K562 (cell line): ENCODE results near the gene ATP6V1G2. TPM values are rescaled to one million over a fixed set of nuclear protein-coding genes. Genes with fewer than 3 reads are reported as not detected.
A peak's percentile ranks its signal among the peaks of the same experiment; 100 is the strongest.

Experiments
- ATF7 ChIP-seq: fragments of 450-650 bp; IDR thresholded peaks from 2 replicates; pipeline ENCODE4 v1.7.1; 2014; ENCODE audit warnings: mild to moderate bottlenecking, moderate library complexity
- FOXK1 ChIP-seq: sonication (generic); formaldehyde crosslinking; IDR thresholded peaks from 2 replicates; pipeline ENCODE4 v1.8.0; 2022; ENCODE audit warnings: missing genetic modification reagents, mild to moderate bottlenecking, borderline replicate concordance
- IRF2 ChIP-seq: sonication (generic); formaldehyde crosslinking; IDR thresholded peaks from 2 replicates; pipeline ENCODE4 v1.8.1; 2022; ENCODE audit warnings: mild to moderate bottlenecking, missing genetic modification reagents
- LCOR ChIP-seq: sonication (generic); formaldehyde crosslinking; IDR thresholded peaks from 2 replicates; pipeline ENCODE4 v1.8.0; 2022; ENCODE audit warnings: mild to moderate bottlenecking, missing genetic modification reagents
- NCOR1 ChIP-seq: fragments of 450-650 bp; IDR thresholded peaks from 2 replicates; pipeline ENCODE4 v1.6.1; 2016; ENCODE audit warnings: mild to moderate bottlenecking, moderate library complexity
- STAT5B ChIP-seq: fragments of 250-450 bp; sonication (Bioruptor Pico); IDR thresholded peaks from 2 replicates; pipeline ENCODE4 v1.8.0; 2021; ENCODE audit warnings: mild to moderate bottlenecking, inconsistent platforms
- polyA plus RNA-seq, 8 experiments: library from polyadenylated mRNA; depleted of rRNA in 4 of 8; stranded (reverse) in 5 of 8; unstranded in 3 of 8; fragments of >200 nt; fragmentation: Nextera tagmentation in 2 of 8; fragmentation: Illumina TruSeq in 1 of 8; extraction: Ambion mirVana in 2 of 8; extraction: Trizol in 1 of 8; gene quantifications; 2 replicates each; pipeline versions ENCODE4 v1.2.1 to v1.2.3, GENCODE V29; 2011 to 2014; ENCODE audit warnings: inconsistent platforms in 1 of 8, missing spikeins in 1 of 8
- total RNA-seq, 7 experiments: library from RNA; depleted of rRNA in 6 of 7; stranded (reverse); fragments of >200 nt in 6 of 7; fragmentation: Illumina TruSeq in 2 of 7; extraction: Trizol in 2 of 7; gene quantifications; 2 replicates each; pipeline versions ENCODE4 v1.2.1 to v1.2.3, GENCODE V29; 2011 to 2021; ENCODE audit warnings: low replicate concordance in 1 of 7
- TF ChIP-seq, protein P1 (sequence below): fragments of 200-600 bp; sonication (generic); IDR thresholded peaks from one replicate; pipeline ENCODE4 v1.6.1; 2012; ENCODE audit warnings: mild to moderate bottlenecking, low read depth, low read length, inconsistent platforms
- TF ChIP-seq, protein P2 (sequence below): sonication (generic); formaldehyde crosslinking; IDR thresholded peaks from 2 replicates; pipeline ENCODE4 v1.8.0; 2023; ENCODE audit warnings: mild to moderate bottlenecking, missing genetic modification reagents
- TF ChIP-seq, protein P3 (sequence below): sonication (generic); formaldehyde crosslinking; IDR thresholded peaks from 2 replicates; pipeline ENCODE4 v1.8.0; 2022; ENCODE audit warnings: missing genetic modification reagents, mild to moderate bottlenecking, moderate library complexity, borderline replicate concordance
- TF ChIP-seq, protein P4 (sequence below): sonication (generic); formaldehyde crosslinking; IDR thresholded peaks from 2 replicates; pipeline ENCODE4 v1.9.0; 2022; ENCODE audit warnings: mild to moderate bottlenecking, missing genetic modification reagents

ATP6V1G2 gene
- total and polyA plus RNA-seq, 9 of the 15 experiments (the other 6 are each of a cell fraction or from before 2014, with no cell fraction given) = 0.14 to 1.5 (median 0.33) TPM

DNA sequence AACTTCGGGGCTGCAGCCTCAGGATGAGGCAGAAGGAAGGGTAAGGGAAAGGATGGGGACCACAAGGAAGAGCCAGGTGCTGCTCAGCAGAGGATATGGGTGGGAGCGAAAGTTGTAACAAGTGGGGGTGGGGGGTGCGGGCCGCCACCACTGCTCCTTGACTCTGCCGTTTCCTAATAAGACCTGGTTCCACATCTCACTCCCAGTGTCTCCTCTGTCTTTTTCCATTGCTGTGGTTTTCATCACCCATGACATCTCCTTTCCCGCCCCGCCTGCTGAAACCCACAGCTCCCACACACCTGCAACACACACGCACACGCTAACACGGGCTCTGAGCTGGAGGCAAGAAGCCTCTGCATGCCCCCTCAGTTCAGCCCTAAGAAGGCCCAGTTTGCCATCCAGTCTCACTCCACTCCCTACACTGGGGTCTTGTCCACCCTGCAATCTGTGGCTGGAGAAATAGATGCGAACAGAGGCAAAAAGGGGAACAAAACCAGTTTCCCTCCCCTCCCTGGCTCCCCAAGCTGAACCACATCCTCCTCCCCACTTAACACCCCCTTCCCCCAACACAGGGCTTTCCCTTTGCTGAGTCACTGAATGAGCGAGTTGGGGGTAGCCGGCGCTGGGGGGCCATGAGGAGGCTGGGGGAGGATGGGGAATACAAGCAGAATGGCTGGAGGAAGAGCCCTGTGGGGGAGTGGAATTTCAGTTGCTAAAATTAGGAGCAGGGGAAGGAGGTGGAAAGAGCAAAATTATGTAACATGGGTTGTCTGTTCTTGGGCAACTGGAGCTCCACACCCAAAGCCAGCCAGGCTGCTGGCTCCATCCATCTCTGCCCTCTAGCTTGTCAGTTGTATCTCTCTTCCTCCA, 12.5 kb upstream of the ATP6V1G2 start (continued):
- TF ChIP-seq, protein P1, sequence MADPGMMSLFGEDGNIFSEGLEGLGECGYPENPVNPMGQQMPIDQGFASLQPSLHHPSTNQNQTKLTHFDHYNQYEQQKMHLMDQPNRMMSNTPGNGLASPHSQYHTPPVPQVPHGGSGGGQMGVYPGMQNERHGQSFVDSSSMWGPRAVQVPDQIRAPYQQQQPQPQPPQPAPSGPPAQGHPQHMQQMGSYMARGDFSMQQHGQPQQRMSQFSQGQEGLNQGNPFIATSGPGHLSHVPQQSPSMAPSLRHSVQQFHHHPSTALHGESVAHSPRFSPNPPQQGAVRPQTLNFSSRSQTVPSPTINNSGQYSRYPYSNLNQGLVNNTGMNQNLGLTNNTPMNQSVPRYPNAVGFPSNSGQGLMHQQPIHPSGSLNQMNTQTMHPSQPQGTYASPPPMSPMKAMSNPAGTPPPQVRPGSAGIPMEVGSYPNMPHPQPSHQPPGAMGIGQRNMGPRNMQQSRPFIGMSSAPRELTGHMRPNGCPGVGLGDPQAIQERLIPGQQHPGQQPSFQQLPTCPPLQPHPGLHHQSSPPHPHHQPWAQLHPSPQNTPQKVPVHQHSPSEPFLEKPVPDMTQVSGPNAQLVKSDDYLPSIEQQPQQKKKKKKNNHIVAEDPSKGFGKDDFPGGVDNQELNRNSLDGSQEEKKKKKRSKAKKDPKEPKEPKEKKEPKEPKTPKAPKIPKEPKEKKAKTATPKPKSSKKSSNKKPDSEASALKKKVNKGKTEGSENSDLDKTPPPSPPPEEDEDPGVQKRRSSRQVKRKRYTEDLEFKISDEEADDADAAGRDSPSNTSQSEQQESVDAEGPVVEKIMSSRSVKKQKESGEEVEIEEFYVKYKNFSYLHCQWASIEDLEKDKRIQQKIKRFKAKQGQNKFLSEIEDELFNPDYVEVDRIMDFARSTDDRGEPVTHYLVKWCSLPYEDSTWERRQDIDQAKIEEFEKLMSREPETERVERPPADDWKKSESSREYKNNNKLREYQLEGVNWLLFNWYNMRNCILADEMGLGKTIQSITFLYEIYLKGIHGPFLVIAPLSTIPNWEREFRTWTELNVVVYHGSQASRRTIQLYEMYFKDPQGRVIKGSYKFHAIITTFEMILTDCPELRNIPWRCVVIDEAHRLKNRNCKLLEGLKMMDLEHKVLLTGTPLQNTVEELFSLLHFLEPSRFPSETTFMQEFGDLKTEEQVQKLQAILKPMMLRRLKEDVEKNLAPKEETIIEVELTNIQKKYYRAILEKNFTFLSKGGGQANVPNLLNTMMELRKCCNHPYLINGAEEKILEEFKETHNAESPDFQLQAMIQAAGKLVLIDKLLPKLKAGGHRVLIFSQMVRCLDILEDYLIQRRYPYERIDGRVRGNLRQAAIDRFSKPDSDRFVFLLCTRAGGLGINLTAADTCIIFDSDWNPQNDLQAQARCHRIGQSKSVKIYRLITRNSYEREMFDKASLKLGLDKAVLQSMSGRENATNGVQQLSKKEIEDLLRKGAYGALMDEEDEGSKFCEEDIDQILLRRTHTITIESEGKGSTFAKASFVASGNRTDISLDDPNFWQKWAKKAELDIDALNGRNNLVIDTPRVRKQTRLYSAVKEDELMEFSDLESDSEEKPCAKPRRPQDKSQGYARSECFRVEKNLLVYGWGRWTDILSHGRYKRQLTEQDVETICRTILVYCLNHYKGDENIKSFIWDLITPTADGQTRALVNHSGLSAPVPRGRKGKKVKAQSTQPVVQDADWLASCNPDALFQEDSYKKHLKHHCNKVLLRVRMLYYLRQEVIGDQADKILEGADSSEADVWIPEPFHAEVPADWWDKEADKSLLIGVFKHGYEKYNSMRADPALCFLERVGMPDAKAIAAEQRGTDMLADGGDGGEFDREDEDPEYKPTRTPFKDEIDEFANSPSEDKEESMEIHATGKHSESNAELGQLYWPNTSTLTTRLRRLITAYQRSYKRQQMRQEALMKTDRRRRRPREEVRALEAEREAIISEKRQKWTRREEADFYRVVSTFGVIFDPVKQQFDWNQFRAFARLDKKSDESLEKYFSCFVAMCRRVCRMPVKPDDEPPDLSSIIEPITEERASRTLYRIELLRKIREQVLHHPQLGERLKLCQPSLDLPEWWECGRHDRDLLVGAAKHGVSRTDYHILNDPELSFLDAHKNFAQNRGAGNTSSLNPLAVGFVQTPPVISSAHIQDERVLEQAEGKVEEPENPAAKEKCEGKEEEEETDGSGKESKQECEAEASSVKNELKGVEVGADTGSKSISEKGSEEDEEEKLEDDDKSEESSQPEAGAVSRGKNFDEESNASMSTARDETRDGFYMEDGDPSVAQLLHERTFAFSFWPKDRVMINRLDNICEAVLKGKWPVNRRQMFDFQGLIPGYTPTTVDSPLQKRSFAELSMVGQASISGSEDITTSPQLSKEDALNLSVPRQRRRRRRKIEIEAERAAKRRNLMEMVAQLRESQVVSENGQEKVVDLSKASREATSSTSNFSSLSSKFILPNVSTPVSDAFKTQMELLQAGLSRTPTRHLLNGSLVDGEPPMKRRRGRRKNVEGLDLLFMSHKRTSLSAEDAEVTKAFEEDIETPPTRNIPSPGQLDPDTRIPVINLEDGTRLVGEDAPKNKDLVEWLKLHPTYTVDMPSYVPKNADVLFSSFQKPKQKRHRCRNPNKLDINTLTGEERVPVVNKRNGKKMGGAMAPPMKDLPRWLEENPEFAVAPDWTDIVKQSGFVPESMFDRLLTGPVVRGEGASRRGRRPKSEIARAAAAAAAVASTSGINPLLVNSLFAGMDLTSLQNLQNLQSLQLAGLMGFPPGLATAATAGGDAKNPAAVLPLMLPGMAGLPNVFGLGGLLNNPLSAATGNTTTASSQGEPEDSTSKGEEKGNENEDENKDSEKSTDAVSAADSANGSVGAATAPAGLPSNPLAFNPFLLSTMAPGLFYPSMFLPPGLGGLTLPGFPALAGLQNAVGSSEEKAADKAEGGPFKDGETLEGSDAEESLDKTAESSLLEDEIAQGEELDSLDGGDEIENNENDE = no peak
- TF ChIP-seq, protein P2, sequence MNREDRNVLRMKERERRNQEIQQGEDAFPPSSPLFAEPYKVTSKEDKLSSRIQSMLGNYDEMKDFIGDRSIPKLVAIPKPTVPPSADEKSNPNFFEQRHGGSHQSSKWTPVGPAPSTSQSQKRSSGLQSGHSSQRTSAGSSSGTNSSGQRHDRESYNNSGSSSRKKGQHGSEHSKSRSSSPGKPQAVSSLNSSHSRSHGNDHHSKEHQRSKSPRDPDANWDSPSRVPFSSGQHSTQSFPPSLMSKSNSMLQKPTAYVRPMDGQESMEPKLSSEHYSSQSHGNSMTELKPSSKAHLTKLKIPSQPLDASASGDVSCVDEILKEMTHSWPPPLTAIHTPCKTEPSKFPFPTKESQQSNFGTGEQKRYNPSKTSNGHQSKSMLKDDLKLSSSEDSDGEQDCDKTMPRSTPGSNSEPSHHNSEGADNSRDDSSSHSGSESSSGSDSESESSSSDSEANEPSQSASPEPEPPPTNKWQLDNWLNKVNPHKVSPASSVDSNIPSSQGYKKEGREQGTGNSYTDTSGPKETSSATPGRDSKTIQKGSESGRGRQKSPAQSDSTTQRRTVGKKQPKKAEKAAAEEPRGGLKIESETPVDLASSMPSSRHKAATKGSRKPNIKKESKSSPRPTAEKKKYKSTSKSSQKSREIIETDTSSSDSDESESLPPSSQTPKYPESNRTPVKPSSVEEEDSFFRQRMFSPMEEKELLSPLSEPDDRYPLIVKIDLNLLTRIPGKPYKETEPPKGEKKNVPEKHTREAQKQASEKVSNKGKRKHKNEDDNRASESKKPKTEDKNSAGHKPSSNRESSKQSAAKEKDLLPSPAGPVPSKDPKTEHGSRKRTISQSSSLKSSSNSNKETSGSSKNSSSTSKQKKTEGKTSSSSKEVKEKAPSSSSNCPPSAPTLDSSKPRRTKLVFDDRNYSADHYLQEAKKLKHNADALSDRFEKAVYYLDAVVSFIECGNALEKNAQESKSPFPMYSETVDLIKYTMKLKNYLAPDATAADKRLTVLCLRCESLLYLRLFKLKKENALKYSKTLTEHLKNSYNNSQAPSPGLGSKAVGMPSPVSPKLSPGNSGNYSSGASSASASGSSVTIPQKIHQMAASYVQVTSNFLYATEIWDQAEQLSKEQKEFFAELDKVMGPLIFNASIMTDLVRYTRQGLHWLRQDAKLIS (CRISPR knock-in tag) = no peak
- TF ChIP-seq NCOR1 = peak; percentile 68
- no peak for TF ChIP-seq IRF2 (CRISPR knock-in tag)
- TF ChIP-seq LCOR (CRISPR knock-in tag) = peak; percentile 69
- TF ChIP-seq FOXK1 (CRISPR knock-in tag) = no peak
- no peak for TF ChIP-seq STAT5B (CRISPR knock-in tag)
- peak; percentile 43; the same call in 1 of the 2 replicates for TF ChIP-seq ATF7
- TF ChIP-seq, protein P3, sequence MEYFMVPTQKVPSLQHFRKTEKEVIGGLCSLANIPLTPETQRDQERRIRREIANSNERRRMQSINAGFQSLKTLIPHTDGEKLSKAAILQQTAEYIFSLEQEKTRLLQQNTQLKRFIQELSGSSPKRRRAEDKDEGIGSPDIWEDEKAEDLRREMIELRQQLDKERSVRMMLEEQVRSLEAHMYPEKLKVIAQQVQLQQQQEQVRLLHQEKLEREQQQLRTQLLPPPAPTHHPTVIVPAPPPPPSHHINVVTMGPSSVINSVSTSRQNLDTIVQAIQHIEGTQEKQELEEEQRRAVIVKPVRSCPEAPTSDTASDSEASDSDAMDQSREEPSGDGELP (CRISPR knock-in tag) = peak; percentile 38; the same call in 1 of the 2 replicates
- TF ChIP-seq, protein P4, sequence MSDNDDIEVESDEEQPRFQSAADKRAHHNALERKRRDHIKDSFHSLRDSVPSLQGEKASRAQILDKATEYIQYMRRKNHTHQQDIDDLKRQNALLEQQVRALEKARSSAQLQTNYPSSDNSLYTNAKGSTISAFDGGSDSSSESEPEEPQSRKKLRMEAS (CRISPR knock-in tag) = no peak
